HuH-7 (cell line): ENCODE measurements around the gene USP24.
A peak's percentile ranks its signal among the peaks of the same experiment; 100 is the strongest.
"Not testable (repeated sequence)": the region's sequence is repeated elsewhere in the genome, so short reads cannot be mapped to it uniquely, and the experiment has no call there.

Source experiments
- DNase-seq: peaks from one replicate; pipeline ENCODE4 v3.0.0; 2011; ENCODE audit warnings: low spot score

Gene USP24

GRCh38 chr1:55038974-55039341, 176.2 kb downstream of the USP24 start:
- DNase-seq: no peak

- no peak for DNase-seq
Observed at GRCh38 chr1:55038552-55038838, 176.7 kb downstream of the USP24 start.

- DNase-seq: no peak
Observed at GRCh38 chr1:55037733-55038551, 177.2 kb downstream of the USP24 start.

- peak; percentile 71 for DNase-seq
Observed at GRCh38 chr1:55035904-55036303, 179.3 kb downstream of the USP24 start.

GRCh38 chr1:55034476-55035133, 180.6 kb downstream of the USP24 start:
- DNase-seq: no peak

GRCh38 chr1:55033265-55033614, 181.9 kb downstream of the USP24 start:
- DNase-seq: no peak

- DNase-seq: not testable (repeated sequence)
Observed at GRCh38 chr1:55031098-55031497, 184.1 kb downstream of the USP24 start.

GRCh38 chr1:55026682-55027081, 188.5 kb downstream of the USP24 start:
- not testable (repeated sequence) for DNase-seq

- DNase-seq: not testable (repeated sequence)
Observed at GRCh38 chr1:55024163-55024562, 191.0 kb downstream of the USP24 start.

- DNase-seq: peak; percentile 88
Observed at GRCh38 chr1:55021942-55022546, 193.1 kb downstream of the USP24 start.

- DNase-seq: no peak
Observed at GRCh38 chr1:55018395-55018794, 196.8 kb downstream of the USP24 start.
